Activated CD8-positive, alpha-beta memory T cell treated with anti-CD3 and anti-CD28 coated beads, Interleukin-2, amount 50 U/mL, for 1 hour (primary cell): Measurements from ENCODE around the gene SLC26A11.
"Not testable (repeated sequence)": the region's sequence is repeated elsewhere in the genome, so short reads cannot be mapped to it uniquely, and the experiment has no call there.

Experiments used
- DNase-seq: peaks from one replicate; pipeline ENCODE4 v3.0.0-alpha.2; 2020; ENCODE audit errors: extremely low read depth

The SLC26A11 gene

GRCh38 chr17:80196652-80197051 lies 23.6 kb upstream of the SLC26A11 start:
- DNase-seq = no peak

GRCh38 chr17:80198144-80198661 lies 22.0 kb upstream of the SLC26A11 start:
- no peak for DNase-seq

GRCh38 chr17:80199295-80199694 lies 20.9 kb upstream of the SLC26A11 start:
- DNase-seq = not testable (repeated sequence)

- no peak for DNase-seq
Measured at GRCh38 chr17:80201446-80201845, 18.8 kb upstream of the SLC26A11 start.

GRCh38 chr17:80202197-80202596 lies 18.0 kb upstream of the SLC26A11 start:
- DNase-seq = no peak

GRCh38 chr17:80203471-80203963 lies 16.7 kb upstream of the SLC26A11 start:
- DNase-seq = no peak

GRCh38 chr17:80204626-80205468 lies 15.4 kb upstream of the SLC26A11 start:
- DNase-seq = no peak

- no peak for DNase-seq
Measured at GRCh38 chr17:80205811-80206210, 14.4 kb upstream of the SLC26A11 start.

- no peak for DNase-seq
Measured at GRCh38 chr17:80208050-80208449, 12.2 kb upstream of the SLC26A11 start.

- no peak for DNase-seq
Measured at GRCh38 chr17:80209765-80210164, 10.5 kb upstream of the SLC26A11 start.

- no peak for DNase-seq
Measured at GRCh38 chr17:80210348-80211108, 9.7 kb upstream of the SLC26A11 start.

GRCh38 chr17:80212109-80212508 lies 8.1 kb upstream of the SLC26A11 start:
- no peak for DNase-seq

GRCh38 chr17:80212511-80212910 lies 7.7 kb upstream of the SLC26A11 start:
- no peak for DNase-seq

GRCh38 chr17:80212962-80213642 lies 7.1 kb upstream of the SLC26A11 start:
- DNase-seq = no peak

- DNase-seq = no peak
Measured at GRCh38 chr17:80213643-80213975, 6.6 kb upstream of the SLC26A11 start.

GRCh38 chr17:80214012-80214877 lies 6.0 kb upstream of the SLC26A11 start:
- no peak for DNase-seq

GRCh38 chr17:80214878-80215210 lies 5.4 kb upstream of the SLC26A11 start:
- no peak for DNase-seq

GRCh38 chr17:80216473-80217456 lies 3.5 kb upstream of the SLC26A11 start:
- no peak for DNase-seq

GRCh38 chr17:80217703-80218362 lies 2.4 kb upstream of the SLC26A11 start:
- no peak for DNase-seq

- no peak for DNase-seq
Measured at GRCh38 chr17:80218391-80218790, 1.8 kb upstream of the SLC26A11 start.
